Stimulated activated CD4-positive, alpha-beta T cell treated with anti-CD3 and anti-CD28 coated beads, Interleukin-15, amount 100 ng/mL, for 24 hours (primary cell): Measurements from ENCODE around the gene DOCK4.

Experiments
- DNase-seq: peaks from one replicate; pipeline ENCODE4 v3.0.0-alpha.2; 2020

Gene DOCK4

DNA sequence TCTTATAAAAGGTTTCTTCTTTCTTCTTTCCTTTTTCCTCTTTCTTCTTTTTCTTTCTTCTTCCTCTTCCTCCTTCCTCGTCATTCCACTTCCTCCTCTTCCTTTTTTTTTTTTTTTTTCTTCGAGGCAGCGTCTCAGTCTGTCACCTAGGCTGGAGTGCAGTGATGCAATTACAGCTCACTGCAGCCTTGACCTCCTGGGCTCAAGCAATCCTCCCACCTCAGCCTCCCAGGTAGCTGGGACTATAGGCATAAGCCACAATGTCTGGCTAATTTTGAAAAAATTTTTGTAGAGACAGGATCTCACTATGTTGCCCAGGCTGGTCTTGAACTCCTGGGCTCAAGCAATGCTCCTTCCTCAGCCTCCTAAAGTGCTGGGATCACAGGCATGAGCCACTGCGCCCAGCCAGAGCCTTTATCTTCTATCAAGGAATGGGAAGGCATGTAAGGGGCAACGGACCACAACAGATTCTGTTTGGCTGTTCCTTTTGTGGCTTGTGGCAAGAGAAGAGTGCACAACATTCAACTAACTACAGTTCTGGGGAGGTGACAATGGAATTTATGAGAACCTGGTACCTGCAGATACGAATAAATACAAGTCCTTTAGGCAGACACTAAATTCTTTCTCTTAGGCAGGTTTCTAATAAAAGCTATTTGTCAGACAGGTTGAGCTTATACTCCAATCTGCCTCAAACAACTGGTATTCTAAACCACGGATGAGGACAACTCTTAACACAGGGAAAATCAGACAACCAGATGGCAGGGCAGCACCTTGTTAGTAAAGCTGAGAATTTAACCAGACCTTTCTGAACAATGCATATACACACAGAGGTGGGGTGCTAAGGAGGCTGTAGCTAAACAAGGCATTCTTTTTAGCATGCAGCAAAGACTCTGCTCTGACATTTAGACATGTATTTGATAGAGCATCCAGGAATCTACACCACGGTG is 100.3 kb downstream of the DOCK4 start:
- no peak for DNase-seq

DNA sequence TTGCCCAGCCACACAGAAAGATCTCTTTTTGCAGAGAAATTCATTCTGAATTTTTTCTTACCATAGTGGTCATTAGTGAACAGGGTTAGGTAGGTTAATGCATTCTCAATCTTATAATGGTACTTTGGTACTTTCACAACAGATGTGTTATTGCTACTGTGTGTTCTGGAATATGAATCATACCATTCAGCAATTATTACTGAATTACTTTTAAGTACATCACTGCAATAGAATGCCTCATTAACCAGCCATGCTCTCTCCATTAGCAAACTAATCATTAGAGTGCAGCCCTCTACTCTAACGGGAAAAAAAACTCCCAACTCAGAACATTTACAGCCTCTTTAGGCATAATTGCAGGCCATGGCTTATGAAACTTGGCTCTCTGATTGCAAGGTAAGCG is 102.1 kb downstream of the DOCK4 start:
- no peak for DNase-seq

DNA sequence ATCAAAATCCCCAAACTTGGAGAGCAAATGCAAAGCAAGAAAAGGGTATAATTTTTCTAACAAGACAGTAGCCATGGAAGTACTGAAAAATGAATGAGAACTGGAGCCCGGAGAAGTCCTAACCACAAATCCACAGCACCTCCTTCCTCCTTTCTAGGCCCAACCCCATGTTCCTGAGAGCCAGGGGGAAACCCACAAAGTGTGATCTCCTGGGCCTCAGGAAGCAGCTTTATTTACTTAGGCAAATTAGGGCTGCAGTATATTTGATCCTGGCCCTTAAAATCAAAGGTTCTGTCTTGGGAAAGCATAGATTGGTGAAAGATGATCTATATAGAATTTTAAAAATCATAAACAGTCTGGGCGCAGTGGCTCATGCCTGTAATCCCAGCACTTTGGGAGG is 103.0 kb downstream of the DOCK4 start:
- DNase-seq, result no peak

DNA sequence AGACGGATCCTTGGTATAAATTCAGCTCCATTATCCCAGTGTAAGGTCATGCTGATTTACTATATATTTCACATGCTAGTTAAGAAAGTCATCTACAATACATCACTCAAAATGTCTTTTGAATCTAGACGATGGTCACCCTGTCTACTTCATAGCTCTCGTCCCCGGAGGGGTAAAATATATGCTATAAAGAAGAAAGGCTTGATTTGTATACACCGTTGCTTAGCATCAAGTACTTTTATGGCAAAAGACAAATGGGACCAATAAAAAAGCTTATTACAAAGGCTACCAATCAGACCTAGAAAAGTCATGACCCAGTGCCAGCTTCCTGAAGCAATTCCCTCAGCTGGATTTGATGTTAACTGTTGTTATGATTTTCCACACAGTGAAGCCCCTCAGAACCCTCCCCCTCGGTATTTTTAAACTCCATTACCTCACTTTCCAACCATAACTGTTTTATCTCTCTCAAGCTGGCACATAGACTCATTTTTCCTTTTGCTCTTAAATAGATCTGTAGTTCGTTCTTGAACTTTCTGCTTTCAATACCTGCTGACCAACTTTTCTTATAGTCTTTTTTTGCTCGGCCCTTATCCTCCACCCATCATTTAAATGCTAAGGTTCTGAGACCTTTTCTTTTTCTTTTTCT is 104.9 kb downstream of the DOCK4 start:
- DNase-seq, result no peak

DNA sequence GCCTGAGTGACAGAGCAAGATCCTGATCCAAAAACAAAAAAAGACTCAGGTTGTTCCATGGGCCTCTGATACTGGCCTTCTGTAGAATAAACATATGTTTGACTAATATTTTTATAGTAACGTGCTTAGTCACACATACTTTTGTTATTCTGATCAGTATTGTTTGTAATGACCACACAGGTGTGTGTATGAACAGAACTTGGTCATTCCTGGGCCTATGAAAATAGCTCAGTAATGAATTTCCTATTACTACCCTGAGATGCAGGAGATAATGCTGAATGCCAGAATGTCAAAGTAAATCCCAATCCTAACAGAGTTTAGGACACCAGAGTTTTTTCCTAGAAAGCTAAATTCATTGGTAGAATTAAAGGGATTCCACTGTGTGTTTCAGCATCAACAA is 108.7 kb downstream of the DOCK4 start:
- DNase-seq, result no peak

DNA sequence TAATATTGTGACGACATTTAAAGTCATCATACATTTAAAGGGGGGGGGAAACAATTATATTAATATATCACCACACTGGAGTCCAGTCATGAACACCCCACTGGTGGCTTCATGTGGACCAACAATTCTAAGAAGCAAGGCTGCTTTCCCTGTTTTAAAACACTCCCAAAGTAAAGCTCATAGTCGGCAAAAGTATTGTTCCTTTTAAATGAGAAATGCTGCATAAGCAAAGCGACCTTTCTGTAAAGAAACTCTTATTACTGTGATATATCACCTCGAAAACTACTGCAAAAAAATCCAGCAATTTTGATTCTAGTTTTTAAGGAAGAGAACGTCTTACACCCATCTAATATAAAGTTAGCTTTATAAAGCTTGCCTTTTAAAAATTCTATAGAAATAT is 112.8 kb downstream of the DOCK4 start:
- no peak for DNase-seq

DNA sequence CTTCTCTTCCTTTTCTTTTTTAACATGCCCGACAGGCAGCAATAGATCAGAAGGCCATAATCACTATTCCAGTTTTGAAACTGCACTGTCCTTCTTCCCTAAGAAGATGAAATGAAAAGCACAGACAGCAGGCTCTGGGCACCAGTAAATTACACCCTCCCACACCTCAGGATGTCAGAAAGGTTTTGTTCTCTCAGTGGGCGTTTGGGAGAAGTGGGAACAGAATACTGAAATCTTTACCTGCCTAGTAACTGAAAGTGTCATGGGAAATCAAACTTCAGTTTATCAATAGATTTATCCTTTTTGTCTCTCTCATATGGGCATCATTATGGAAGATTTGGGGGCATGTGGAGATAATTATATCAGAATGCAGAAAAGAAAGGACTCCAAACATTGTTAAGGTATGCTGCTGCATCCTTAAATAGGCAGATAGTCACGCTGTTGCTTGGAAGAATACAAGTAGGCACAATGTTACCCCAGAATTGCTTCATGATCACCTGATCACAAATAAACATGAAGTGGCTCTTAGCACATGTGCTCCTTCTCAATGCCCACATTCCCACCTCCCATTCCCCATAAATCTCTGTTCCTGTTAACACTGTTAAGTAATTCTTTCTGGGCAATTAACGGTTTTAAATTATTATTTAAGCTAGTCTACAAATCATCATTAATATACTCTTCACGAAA is 113.3 kb downstream of the DOCK4 start:
- no peak for DNase-seq

DNA sequence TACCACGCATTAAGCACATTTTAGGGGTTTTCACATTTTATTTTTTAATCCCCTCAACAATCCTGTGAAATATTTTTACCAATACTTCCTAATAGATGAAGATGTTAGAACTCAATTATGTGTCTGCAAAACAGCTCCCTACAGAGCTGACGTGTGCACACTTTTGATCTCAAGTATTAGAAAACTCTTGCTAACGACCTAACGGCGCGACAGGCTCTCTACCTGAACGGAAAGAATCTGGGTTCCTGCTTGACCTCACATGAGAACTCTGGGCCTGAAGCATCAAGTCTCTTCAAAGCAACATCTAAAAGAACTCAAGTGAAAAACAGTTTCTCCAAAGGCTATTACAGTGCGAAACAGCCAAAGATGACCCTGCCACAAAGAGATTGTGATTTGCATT is 113.9 kb downstream of the DOCK4 start:
- no peak for DNase-seq

DNA sequence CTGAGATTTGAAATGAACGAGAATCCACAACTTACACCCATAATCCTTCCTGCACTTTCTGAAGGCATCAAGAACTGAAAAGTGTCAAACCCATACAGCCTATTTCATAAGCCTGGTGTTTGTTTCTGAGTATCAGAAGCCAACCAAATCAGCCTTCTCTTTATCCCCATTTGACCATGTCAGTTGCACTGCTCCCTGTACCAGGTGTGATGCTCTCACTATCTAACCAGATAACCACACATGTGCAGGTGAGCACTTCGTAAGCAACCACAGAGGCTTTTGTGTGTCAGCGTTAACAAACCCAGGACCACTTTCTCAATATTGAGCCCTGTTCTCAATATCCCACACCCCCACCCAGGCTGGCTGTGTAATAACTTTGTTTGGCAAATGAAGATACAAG is 114.4 kb downstream of the DOCK4 start:
- no peak for DNase-seq

DNA sequence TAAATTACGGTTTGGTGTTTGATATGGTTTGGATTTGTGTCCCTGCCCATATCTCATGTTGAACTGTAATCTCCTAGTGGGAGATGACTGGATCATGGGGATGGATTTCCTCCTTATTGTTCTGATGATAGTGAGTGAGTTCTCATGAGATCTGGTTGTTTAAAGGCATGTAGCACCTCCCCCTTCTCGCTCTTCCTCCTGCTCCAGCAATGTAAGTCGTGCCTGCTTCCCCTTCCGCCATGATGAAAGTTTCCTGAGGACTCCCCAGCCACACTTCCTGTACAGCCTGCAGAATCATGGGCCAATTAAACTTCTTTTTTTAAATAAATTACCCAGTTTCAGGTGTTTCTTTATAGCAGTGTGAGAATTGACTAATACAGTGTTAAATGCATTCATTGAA is 116.6 kb downstream of the DOCK4 start:
- DNase-seq, result no peak

DNA sequence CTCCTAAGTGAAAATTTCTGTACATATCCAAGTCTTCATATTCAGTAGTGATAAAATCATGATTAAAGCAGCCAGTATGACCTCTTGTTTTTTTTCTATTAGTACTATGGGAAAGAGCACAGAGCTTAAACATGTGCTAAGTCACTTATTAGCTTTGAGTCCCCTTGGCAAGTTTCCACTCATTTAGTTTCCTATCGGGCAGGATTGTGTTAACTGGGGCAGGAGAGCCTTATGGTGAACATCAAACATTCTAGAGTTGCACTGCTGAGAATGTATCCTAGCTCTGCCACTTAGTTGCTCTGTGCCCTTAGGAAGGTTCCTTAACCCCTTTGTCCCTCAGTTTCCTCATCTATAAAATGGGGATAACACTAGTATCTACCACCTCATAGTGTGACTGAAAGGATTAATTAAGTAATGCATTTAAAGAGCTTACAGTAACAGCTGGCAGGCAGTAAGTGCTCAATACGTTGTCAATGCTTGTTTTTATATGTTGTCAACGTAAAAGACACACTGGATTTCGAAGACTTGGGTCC is 117.6 kb downstream of the DOCK4 start:
- no peak for DNase-seq

DNA sequence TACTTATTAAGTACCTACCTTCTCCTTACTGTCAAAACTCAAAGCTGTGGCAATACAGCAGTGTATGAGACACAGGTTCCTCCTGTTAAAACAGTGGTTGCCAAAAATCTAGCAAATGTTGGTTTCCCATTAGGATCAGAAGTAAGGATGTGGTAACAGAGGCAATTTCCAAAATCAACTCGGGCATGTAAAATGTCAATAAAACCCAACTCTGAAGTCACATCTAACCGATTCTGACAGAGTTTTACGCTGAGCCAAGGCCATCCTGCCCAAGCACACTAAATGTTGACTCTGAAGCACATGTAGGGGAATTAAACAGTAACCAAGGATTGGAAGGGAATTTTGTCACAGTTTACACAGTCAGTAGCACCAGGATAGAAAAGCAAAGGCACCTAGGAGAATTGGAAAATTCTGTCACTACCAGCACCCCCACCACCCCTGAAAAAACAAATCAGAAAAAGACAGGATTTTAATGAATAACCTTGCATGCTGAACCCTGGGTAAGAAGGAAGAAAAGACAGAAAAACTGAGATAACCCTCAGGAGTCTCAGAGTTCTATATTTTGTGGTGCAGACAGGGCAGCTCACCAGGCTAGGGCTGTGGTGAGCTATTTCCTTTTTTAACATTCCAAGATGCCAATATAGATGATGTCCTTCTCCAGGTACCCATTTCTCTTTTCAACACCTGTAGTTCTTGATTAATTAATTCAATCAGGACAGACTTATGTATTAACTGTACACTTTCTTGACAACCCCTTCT is 119.5 kb downstream of the DOCK4 start:
- DNase-seq, result no peak

DNA sequence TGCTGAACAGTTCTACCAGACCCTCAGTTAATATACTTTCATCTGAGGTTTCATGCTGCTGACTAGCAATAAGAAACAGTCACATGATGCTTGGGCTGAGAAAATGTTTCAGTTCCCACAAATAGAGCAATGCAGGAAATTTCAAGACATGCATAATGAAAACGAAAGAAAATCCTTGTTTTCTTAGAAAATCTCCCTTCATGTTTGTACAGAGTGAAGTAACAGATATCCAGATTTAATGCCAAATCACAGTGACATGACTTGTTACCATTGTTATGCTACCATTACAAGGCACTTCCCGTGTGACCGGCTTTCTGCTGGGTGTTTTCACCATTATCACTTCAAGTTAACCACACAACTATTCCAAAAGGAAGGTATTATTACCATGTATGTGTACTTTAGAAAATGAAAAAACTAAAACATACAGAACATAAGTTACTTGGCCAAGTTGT is 121.7 kb downstream of the DOCK4 start:
- no peak for DNase-seq

DNA sequence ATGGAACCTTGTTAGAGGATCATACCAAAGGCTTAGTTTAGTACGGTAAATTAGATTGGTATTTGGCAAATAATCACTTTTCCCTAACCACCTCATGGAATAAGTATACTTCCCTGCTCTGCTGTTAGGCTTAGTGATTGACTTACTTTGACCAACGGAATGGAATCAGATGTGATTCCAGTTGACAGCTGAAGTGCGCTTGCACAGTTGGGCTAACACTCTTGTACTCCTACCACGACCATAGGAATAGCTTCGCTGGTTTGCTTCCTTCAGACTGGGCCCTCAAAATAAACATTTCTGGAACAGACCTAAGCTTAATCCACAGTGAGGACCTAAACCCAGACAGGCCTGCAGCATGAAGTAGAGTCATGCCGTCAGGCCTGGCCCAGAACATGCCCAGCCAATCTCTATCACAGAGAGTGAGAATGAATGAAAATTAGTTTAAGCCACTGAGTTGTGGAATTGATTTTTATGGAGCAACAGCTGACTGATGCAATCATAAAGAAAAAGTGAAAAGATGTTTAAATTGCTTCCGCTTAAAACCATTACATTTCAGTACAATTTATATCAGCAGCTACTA is 122.3 kb downstream of the DOCK4 start:
- DNase-seq, result no peak

DNA sequence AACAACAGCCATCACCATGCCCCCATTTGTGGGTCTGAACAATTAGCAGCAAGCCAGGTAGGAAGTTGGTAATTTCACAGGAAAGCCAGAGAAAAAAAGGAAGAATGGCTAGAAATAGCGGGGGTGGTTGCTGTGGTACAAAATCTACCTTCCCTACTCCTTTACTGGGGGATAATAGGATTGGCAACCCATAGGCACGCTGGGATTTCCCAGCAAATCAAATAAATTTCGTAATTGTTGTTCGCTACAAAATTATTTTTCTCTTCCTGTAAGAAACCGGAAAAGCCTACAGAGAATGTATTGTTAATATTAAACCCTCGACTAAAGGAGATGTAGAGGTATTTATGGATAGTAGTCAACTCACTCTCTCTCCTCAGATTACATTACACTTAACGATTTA is 123.9 kb downstream of the DOCK4 start:
- DNase-seq, result no peak

DNA sequence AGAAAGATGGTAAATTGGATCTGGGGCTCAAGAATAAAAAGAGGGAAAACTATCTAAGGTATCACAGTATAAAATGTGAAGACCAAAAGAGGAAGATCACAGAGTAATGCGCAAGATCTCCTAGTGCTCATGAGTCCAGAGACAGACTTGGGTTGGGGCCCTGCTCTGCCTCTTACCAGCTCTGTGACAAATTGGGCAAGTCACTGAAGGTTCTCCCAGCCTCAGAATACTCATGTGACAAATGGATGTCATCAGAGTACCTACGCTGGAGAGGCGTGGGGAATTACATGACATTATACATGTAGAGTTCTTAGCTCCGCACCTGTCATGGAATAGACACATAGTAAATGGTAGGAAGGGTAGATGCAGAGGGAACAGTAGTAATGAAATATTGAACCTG is 124.4 kb downstream of the DOCK4 start:
- no peak for DNase-seq

DNA sequence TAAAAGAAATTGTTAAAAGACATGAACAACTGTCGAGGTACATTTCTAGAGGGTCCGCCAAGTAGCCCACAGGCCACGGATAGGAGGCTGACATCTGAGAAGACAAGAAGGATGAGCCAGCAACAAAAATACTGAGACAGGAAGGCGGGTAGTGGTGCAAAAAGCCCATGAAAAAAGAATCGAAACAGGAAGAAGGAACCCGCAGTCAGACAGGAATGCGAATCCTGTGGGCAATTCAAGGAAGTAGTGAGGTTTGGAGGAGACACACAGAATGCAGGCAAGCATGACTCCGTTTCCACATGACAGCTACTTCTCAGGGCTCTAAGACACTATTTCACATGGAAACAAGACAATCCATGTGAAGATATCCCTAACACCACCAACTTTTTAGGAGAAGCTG is 125.2 kb downstream of the DOCK4 start:
- DNase-seq, result no peak

DNA sequence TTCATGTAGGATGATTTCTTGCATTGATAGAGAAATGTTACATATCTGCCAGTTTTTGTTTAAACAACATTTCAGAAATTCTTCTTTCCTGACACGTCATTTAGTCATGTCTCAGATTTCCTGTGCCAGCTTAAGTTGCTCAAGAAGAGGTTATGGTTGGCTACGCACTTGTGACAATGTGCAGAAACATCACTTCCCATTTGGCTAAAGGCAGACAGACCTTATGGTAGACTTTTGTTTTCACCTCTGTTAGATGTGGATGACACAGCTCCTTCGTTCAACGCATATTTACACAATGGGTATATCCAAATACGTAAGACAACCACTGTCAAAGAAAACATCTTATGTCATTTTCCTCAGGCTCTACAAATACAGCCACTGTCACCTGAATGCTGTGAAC is 125.8 kb downstream of the DOCK4 start:
- no peak for DNase-seq

DNA sequence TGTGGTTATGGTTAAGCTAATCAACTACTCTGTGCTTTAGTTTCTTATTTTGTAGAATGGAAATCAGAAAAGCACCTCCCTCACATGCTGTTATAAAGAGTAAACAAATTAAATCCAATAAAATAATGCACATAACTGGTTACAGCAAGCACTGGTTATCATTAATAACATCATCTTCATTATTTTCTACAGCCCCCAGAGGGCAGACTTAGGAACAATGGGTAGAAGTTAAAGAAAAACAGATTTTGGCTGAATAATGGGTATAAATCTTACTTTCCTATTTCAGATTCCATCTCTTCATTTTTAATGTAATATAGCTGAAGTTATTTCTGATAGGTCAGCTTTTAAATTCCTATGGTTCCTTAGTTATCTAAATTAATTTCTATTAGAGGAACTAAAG is 126.5 kb downstream of the DOCK4 start:
- no peak for DNase-seq

DNA sequence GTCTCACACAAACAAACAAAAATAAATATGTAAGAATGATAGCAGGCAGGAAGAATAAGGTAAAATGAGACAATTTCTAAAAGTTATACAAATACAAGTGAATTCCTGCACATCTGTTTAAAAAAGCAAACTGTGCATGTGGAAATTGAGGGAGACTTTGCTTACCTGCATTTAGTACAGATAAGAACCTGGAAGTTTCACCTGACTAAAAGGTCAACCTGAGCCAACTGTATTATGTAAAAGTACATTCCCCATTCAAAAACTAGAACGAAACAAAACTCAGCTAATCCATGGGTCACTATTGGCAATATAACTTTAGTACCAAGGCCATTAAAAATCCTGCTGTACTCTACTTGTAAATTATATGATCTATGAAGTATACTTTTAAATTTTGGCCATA is 127.1 kb downstream of the DOCK4 start:
- DNase-seq, result no peak

DNA sequence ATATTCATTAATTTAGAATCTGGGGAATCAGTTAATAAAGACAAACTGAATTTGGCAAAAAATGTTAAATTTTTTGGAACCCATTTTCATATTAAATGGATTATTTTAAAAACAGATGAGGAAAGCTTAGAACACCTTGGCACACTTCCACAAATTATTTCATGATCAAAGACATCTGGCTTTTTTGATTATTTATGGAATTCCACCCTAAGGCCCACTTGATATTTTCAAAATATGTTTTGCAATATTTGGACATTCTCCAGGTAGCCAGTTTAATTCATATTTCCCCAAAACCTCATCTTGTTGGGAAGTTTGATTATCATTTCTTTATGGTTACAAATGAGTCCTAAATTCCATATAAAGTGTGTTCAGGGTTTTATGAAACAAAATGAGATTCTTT is 129.9 kb downstream of the DOCK4 start:
- no peak for DNase-seq

DNA sequence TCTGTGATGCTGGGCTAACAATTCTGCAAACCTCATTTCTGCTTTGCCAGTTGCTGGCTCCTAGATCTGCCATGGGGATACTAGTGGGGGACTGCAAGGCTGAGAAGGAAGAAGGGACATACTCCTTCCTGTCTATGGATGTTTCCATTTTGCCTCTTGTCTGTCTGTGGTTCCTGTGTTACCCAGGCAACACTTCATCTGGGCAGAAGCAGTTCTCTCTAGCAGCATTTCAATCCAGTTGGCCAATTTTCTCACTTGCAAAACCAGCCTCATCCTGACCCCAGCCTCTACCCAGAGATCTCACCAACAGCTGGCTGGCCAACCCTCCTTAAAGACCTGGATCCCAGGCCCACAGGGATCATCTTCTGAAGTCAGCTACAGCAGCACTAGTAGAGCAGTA is 131.7 kb downstream of the DOCK4 start:
- DNase-seq, result no peak
